ENCODE measurements around the gene APMAP.
"Not testable (repeated sequence)": the region's sequence is repeated elsewhere in the genome, so short reads cannot be mapped to it uniquely, and the experiment has no call there.

DNA sequence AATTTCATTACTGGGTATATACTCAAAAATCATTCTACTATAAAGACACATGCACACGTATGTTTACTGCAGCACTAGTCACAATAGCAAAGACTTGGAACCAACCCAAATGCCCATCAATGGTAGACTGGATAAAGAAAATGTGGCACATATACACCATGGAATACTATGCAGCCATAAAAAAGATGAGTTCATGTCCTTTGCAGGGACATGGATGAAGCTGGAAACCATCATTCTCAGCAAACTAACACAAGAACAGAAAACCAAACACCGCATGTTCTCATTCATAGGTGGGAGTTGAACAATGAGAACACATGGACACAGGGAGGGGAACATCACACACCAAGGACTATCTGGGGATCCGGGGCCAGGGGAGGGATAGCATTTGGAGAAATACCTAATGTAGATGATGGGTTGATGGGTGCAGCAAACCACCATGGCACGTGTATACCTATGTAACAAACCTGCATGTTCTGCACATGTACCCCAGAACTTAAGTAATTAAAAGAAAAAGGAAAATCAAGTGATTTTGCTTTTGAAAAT lies 44.1 kb downstream of the APMAP start:
- TF ChIP-seq, protein P1, sequence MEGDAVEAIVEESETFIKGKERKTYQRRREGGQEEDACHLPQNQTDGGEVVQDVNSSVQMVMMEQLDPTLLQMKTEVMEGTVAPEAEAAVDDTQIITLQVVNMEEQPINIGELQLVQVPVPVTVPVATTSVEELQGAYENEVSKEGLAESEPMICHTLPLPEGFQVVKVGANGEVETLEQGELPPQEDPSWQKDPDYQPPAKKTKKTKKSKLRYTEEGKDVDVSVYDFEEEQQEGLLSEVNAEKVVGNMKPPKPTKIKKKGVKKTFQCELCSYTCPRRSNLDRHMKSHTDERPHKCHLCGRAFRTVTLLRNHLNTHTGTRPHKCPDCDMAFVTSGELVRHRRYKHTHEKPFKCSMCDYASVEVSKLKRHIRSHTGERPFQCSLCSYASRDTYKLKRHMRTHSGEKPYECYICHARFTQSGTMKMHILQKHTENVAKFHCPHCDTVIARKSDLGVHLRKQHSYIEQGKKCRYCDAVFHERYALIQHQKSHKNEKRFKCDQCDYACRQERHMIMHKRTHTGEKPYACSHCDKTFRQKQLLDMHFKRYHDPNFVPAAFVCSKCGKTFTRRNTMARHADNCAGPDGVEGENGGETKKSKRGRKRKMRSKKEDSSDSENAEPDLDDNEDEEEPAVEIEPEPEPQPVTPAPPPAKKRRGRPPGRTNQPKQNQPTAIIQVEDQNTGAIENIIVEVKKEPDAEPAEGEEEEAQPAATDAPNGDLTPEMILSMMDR (IDR thresholded peaks at IDR 0.05; ENCODE audit: low read length): not testable (repeated sequence)
- TF ChIP-seq EZH2 (IDR thresholded peaks at IDR 0.05; ENCODE audit: borderline replicate concordance, low read length): not testable (repeated sequence)

All from OCI-LY1 (cell line).